GM19035 (cell line): ENCODE measurements around the gene MICB.

Source experiments
- ATAC-seq: cut with Tn5 transposase; IDR thresholded peaks from one replicate; pipeline ENCODE4 v1.9.1; 2021; ENCODE audit not compliant: unreplicated experiment

MICB gene

DNA sequence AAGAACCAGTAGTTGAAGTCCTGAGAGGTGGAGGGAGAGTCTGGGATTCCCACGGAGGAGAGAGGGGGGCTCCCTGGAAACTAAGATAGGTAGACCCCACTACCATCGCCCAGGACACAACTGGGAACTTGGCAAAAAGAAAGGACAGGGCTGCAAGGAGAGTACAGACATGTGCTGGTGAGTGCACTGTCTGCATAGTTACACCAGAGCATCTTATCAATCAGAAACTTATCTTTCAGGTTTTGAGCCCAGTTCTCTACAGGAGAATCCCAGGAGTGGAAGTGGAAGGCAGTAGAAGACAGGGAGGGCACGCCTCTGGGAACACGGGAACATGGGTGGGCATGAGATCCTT is 61.6 kb downstream of the MICB start:
- ATAC-seq: peak; percentile 9

DNA sequence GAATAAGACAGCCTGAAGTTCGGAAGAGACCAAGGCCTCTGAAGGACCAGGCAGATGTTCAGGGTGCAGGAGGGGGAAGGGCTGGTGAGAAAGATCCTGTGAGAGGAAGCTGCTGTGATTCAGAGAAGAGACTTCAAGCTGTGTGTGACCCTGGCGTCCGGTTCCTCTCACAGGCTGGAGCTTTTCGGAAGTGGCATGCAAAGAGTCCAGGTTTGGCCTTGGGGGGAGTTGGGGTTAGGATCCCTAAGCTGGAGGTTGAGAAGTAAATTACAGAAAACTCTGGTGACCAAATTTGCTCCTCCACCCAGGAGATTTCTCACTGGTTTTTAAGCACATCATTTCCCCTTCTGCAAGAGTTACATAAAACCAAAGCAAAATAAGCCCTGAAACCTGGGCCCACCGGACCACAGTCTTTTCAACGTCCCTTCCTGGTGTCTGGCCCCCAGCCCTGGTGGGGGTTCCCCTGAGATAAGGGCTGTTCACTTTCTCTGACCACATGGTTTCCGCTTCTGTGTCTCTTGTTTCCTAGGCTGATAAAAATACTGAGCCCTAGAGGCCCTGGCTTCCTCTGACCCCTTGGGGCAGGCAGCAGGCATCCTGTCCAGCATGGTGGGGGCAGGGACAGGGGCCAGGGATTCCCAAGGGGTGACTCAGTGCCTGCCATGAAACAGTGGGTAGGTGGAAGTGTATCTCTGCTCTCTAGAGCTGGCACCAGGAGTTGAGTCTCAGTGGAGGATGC is 62.2 kb downstream of the MICB start:
- ATAC-seq: peak; percentile 70

DNA sequence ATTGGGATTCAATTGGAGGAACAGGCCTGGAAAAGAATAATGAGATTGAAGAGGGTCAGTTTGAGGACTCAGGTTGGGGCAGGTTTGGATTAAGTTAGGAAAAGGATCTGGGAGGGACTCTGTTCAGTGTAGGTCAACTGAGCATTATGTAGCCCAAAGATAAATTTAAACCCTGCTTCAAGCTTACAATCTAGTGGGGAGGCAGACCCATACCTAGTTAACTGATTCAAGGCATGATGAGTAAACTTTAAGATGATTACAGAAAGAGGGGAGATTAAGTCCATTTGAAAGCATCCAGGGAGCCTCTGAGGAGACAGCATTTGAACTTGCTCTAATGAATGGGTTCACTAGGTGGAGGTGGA is 62.7 kb downstream of the MICB start:
- ATAC-seq: no peak
